Adipocyte (in vitro differentiated cells): ENCODE measurements around the gene DBF4B.
"Not testable (repeated sequence)": the region's sequence is repeated elsewhere in the genome, so short reads cannot be mapped to it uniquely, and the experiment has no call there.

ENCODE experiments used
- DNase-seq: peaks from one replicate; pipeline ENCODE4 v3.0.0-alpha.2; 2015; ENCODE audit warnings: low read depth
- H3K27me3 ChIP-seq: replicated peaks from 2 replicates; pipeline ENCODE4 v1.7.0; 2013; ENCODE audit warnings: mild to moderate bottlenecking, low read length, moderate library complexity; ENCODE audit not compliant: control insufficient read depth, insufficient read depth
- H3K36me3 ChIP-seq: 2 replicates; pipeline ENCODE4 v1.7.0; 2013; ENCODE audit warnings: low read length, mild to moderate bottlenecking, moderate library complexity; ENCODE audit not compliant: control insufficient read depth, insufficient read depth, severe bottlenecking
- H3K4me1 ChIP-seq: 2 replicates; pipeline ENCODE4 v1.7.0; 2013; ENCODE audit warnings: mild to moderate bottlenecking, low read length, moderate library complexity; ENCODE audit not compliant: control insufficient read depth, insufficient read depth
- H3K4me3 ChIP-seq: 2 replicates; pipeline ENCODE4 v1.7.0; 2013; ENCODE audit warnings: mild to moderate bottlenecking, low read length, moderate library complexity
- H3K9ac ChIP-seq: 2 replicates; pipeline ENCODE4 v1.7.0; 2013; ENCODE audit warnings: mild to moderate bottlenecking, low read length, moderate library complexity
- H3K9me3 ChIP-seq: 2 replicates; pipeline ENCODE4 v1.7.0; 2013; ENCODE audit warnings: mild to moderate bottlenecking, low read length, moderate library complexity; ENCODE audit not compliant: control insufficient read depth

DBF4B gene

GRCh38 chr17:44736551-44737240 lies 28.2 kb downstream of the DBF4B start:
- Histone ChIP-seq H3K27me3 (no peaks in the 10 kb centered on the region), H3K4me3 (no peak overlapping the region), H3K36me3 (peaks cover 2% of the 10 kb centered on the region), H3K9me3 (no peaks in the 10 kb centered on the region), H3K9ac (no peak overlapping the region), H3K4me1 (peaks cover 5% of the 10 kb centered on the region)
- no peak for DNase-seq

DNA sequence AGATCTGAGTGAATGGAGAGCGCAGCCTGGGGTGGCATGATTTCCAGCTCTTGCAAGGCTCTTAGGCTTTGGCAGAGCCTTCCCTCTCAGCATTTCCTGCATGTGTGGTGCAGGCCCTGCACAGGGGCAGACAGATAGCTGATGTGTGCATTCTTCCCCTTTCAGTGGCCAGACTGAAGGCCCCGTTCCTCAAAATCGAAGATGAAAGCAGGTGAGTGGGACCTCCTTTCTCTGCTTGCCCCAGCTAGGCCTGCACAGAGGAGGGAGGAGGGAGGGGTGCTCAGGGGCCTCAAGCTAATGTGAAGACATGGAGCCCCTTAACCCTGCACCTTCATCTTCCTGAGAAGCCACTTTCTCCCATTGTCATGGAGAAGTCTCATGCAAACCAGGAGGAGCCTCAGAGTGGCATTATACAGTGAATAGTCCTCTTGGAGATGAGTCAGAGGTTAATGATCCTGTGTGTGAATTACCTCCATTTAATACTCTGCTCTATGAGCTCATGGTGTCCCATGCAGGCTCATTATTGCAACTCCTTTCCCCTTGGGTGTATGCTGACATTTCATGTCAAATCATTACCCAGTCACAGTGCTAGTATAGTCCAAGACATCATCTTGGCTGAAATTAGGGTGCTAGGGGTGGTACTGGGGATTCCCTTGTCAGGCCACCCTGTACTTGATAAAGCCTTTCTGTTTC lies 29.9 kb downstream of the DBF4B start:
- no peaks in the 10 kb centered on the region for H3K27me3 ChIP-seq
- no peak for DNase-seq
- H3K36me3 ChIP-seq = peaks cover 2% of the 10 kb centered on the region

GRCh38 chr17:44741316-44741715 lies 32.9 kb downstream of the DBF4B start:
- Histone ChIP-seq H3K4me1 (peaks cover 5% of the 10 kb centered on the region), H3K27me3 (no peaks in the 10 kb centered on the region), H3K9ac (no peak overlapping the region), H3K36me3 (peaks cover 2% of the 10 kb centered on the region), H3K9me3 (no peaks in the 10 kb centered on the region), H3K4me3 (no peak overlapping the region)
- DNase-seq = no peak

More for the DNA sequence above, 29.9 kb downstream of the DBF4B start:
- peaks cover 5% of the 10 kb centered on the region for H3K4me1 ChIP-seq
- H3K9me3 ChIP-seq = no peaks in the 10 kb centered on the region
- H3K9ac ChIP-seq = no peak overlapping the region
- no peak overlapping the region for H3K4me3 ChIP-seq

- peaks cover 2% of the 10 kb centered on the region for H3K36me3 ChIP-seq
- H3K4me1 ChIP-seq = no peaks in the 10 kb centered on the region
- DNase-seq = no peak
- H3K4me3 ChIP-seq = no peak overlapping the region
- no peak overlapping the region for H3K9ac ChIP-seq
- H3K9me3 ChIP-seq = no peaks in the 10 kb centered on the region
- H3K27me3 ChIP-seq = no peaks in the 10 kb centered on the region
Observed at GRCh38 chr17:44745301-44745700, 36.8 kb downstream of the DBF4B start.

DNA sequence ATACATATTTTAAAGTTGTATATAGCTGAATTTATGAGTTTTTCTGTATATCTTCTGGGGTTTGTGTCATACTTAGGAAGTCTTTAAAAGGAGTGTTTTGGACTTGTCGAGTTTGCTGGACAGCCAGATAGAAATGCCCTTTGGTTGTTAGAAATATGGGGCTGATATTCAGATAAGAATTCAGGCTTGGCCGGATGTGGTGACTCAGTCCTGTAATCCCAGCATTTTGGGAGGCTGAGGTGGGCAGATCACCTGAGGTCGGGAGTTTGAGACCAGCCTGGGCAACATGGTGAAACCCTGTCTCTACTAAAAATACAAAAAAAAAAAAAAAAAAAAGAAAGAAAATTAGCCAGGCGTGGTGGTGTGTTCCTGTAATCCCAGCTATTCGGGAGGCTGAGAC lies 37.3 kb downstream of the DBF4B start:
- H3K36me3 ChIP-seq, DNase-seq, H3K4me1 ChIP-seq, H3K4me3 ChIP-seq, H3K27me3 ChIP-seq, H3K9me3 ChIP-seq, H3K9ac ChIP-seq: not testable (repeated sequence)

DNA sequence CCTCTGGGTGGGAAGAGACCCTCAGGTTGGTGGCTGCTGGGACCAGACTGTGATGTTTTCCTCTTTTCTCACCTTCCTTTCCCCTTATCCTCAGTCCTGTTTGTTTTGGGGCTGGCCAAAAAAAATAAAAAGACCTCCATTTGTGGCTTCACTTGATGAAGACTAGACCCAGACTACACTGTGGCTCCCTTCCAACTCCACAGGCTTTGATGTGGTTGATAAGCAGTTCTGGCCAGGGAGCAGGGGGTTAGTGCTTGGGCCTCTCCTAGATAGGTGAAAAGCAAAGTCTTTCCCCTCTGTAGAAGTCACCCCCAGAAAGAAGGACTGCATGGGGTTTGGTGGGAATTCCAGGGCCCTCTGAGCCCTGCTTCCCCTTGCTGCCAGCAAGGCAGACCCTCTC lies 39.1 kb downstream of the DBF4B start:
- no peaks in the 10 kb centered on the region for H3K9me3 ChIP-seq
- H3K27me3 ChIP-seq = no peaks in the 10 kb centered on the region
- no peak for DNase-seq
- H3K9ac ChIP-seq = no peak overlapping the region
- no peaks in the 10 kb centered on the region for H3K36me3 ChIP-seq
- H3K4me3 ChIP-seq = no peak overlapping the region
- no peaks in the 10 kb centered on the region for H3K4me1 ChIP-seq

- H3K4me1 ChIP-seq = no peaks in the 10 kb centered on the region
- H3K9ac ChIP-seq = no peak overlapping the region
- no peaks in the 10 kb centered on the region for H3K36me3 ChIP-seq
- H3K4me3 ChIP-seq = no peak overlapping the region
- no peaks in the 10 kb centered on the region for H3K9me3 ChIP-seq
- H3K27me3 ChIP-seq = no peaks in the 10 kb centered on the region
- no peak for DNase-seq
Observed at GRCh38 chr17:44749076-44749979, 40.9 kb downstream of the DBF4B start.

- DNase-seq = no peak
- Histone ChIP-seq H3K36me3 (no peaks in the 10 kb centered on the region), H3K4me3 (no peak overlapping the region), H3K27me3 (no peaks in the 10 kb centered on the region), H3K4me1 (no peaks in the 10 kb centered on the region), H3K9ac (no peak overlapping the region), H3K9me3 (no peaks in the 10 kb centered on the region)
Observed at GRCh38 chr17:44749980-44750318, 41.5 kb downstream of the DBF4B start.

GRCh38 chr17:44751331-44751730 lies 42.9 kb downstream of the DBF4B start:
- Histone ChIP-seq H3K27me3 (no peaks in the 10 kb centered on the region), H3K9ac (no peak overlapping the region)

GRCh38 chr17:44751806-44752205 lies 43.3 kb downstream of the DBF4B start:
- H3K27me3 ChIP-seq = no peaks in the 10 kb centered on the region
- H3K9ac ChIP-seq = no peak overlapping the region
- no peaks in the 10 kb centered on the region for H3K36me3 ChIP-seq
- H3K9me3 ChIP-seq = no peaks in the 10 kb centered on the region
- no peak overlapping the region for H3K4me3 ChIP-seq
- DNase-seq = no peak
- no peaks in the 10 kb centered on the region for H3K4me1 ChIP-seq

More at GRCh38 chr17:44751331-44751730, 42.9 kb downstream of the DBF4B start:
- Histone ChIP-seq H3K9me3 (no peaks in the 10 kb centered on the region), H3K4me1 (no peaks in the 10 kb centered on the region), H3K36me3 (no peaks in the 10 kb centered on the region), H3K4me3 (no peak overlapping the region)
- no peak for DNase-seq
